HG02759 (cell line): ENCODE results near the gene PTAR1.
A peak's percentile ranks its signal among the peaks of the same experiment; 100 is the strongest.
"Not testable (repeated sequence)": the region's sequence is repeated elsewhere in the genome, so short reads cannot be mapped to it uniquely, and the experiment has no call there.

Experiments used
- ATAC-seq: cut with Tn5 transposase; IDR thresholded peaks from one replicate; pipeline ENCODE4 v1.9.1; 2021; ENCODE audit warnings: mild to moderate bottlenecking, moderate library complexity; ENCODE audit not compliant: unreplicated experiment

The PTAR1 gene

GRCh38 chr9:69759421-69760277 lies at the start of gene PTAR1:
PTAR1 (minus strand) TSS chr9:69760011; CDS start chr9:69759938, 73 bp downstream.
- ATAC-seq = peak; percentile 93

GRCh38 chr9:69809304-69809863 lies 49.6 kb upstream of the PTAR1 start:
- no peak for ATAC-seq

GRCh38 chr9:69806627-69807026 lies 46.8 kb upstream of the PTAR1 start:
- no peak for ATAC-seq

- no peak for ATAC-seq
These were observed 46.2 kb upstream of the PTAR1 start for GRCh38 chr9:69805962-69806515.

- no peak for ATAC-seq
These were observed 42.2 kb upstream of the PTAR1 start for GRCh38 chr9:69801989-69802388.

GRCh38 chr9:69800027-69800426 lies 40.2 kb upstream of the PTAR1 start:
- not testable (repeated sequence) for ATAC-seq

GRCh38 chr9:69799521-69799920 lies 39.7 kb upstream of the PTAR1 start:
- not testable (repeated sequence) for ATAC-seq

GRCh38 chr9:69798744-69799143 lies 38.9 kb upstream of the PTAR1 start:
- ATAC-seq = no peak

GRCh38 chr9:69797675-69798074 lies 37.9 kb upstream of the PTAR1 start:
- ATAC-seq = no peak

GRCh38 chr9:69794356-69794755 lies 34.5 kb upstream of the PTAR1 start:
- no peak for ATAC-seq

- ATAC-seq = no peak
These were observed 25.9 kb upstream of the PTAR1 start for GRCh38 chr9:69785757-69786156.

GRCh38 chr9:69773258-69773657 lies 13.4 kb upstream of the PTAR1 start:
- ATAC-seq = no peak

GRCh38 chr9:69771775-69772418 lies 12.1 kb upstream of the PTAR1 start:
- ATAC-seq = no peak

GRCh38 chr9:69768716-69769115 lies 8.9 kb upstream of the PTAR1 start:
- no peak for ATAC-seq

GRCh38 chr9:69768101-69768500 lies 8.3 kb upstream of the PTAR1 start:
- no peak for ATAC-seq

- not testable (repeated sequence) for ATAC-seq
These were observed 4.1 kb upstream of the PTAR1 start for GRCh38 chr9:69763862-69764261.

GRCh38 chr9:69762527-69762926 lies 2.7 kb upstream of the PTAR1 start:
- ATAC-seq = no peak

GRCh38 chr9:69760278-69760610 lies 433 bp upstream of the PTAR1 start:
- ATAC-seq = peak; percentile 2

GRCh38 chr9:69759021-69759420 lies 790 bp downstream of the PTAR1 start:
- ATAC-seq = peak; percentile 0

- no peak for ATAC-seq
These were observed 1.7 kb downstream of the PTAR1 start for GRCh38 chr9:69757996-69758675.

GRCh38 chr9:69755205-69755604 lies 4.6 kb downstream of the PTAR1 start:
- no peak for ATAC-seq
